ENCODE results near the gene CHRNB1.
"Not testable (repeated sequence)": the region's sequence is repeated elsewhere in the genome, so short reads cannot be mapped to it uniquely, and the experiment has no call there.

The CHRNB1 gene

DNA sequence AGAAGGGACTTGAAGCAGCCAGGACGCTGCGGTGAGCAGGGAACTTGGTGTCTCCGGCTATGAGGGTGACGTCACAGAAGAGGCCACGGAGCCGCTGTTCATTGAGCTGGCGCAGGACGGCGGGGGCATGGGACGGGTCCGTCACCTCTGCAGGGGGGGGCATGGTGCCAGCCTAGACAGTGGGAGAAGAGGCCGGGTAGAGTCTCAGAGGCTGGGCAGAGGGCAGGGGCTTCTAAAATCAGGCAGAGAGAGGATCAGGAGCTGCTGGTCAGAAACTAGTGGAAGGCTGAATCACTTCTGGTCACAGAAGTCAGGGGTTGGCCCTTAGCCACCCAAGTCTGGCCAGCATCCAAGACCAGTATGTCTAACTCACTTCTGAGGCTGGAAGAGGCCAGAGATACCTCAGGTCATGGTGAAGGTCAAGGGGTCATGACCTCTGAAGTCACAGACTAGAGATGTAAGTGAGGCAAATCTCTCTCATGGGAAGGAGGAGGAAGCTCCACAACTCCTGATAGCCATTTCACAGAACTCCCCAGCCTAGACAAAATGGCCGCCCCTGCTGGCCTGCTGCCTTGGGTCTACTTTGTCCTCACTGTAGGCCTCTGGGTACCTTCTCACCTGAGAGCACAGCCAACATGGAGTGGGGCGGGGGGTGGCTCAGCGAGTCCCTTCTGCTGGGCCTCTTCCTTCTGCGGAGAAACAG lies 21.9 kb downstream of the CHRNB1 start:
- peak; percentile 65 for DNase-seq (ENCODE audit: low read depth, low spot score)

DNA sequence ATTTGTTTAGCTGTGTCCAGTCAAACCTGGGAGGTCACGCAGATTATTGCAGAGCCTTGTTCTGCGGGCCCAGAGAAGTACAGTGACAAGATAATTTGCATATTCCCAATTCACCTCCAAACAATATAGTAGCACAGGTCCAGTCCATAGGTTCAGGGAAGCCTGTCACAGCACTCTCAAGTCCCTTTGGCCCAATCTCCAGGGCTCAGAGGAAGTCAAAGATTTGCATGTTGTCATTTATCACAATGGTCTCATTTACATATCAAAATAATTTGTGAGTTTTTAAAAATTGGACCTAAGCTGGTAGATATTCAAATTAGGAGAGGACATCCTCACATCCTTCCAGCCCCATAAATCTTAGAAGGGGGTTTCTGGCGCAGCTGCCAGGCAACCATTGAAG lies 22.6 kb downstream of the CHRNB1 start:
- DNase-seq (ENCODE audit: low read depth, low spot score) = no peak

DNA sequence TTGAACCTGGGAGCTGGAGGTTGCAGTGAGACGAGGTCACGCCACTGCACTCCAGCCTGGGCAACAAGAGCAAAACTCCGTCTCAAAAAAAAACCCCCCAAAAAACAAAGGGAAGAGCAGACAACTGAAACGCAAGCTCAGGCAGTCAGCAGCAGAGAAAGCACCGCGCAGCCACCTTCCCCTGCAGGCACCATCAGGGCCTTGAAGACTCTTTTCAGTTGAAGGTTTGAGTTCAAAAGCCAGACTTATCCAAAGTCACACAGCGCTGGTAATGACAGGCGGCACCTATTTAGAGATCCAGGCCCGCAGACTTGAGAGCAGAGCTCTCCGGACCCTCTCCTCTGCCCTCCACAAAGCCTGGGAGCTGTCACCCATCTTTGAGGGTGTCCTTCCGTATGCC lies 23.4 kb downstream of the CHRNB1 start:
- no peak for DNase-seq (ENCODE audit: low read depth, low spot score)

DNA sequence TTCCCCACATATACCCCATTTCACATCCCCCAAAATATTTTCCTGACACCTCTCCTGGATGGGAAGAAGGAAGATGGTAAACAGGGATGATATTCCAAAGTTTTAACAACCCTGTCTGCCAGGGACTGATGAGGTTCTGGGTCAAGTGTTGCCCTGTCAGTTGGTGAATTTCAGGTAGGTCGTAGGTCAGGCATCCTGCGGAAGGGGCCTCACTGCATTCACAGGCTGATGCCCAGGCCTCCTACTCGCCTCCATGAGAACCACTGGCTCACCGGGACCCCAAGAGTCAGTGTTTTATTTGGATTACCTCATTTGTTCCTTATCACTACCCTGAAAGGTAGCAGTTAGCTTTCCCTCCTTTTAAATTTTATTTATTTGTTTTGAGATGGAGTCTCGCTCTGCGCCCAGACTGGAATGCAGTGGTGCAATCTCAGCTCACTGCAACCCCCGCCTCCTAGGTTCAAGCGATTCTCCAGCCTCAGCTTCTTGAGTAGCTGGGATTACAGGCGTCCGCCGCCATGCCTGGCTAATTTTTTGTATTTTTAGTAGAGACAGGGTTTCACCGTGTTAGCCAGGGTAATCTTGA lies 24.0 kb downstream of the CHRNB1 start:
- DNase-seq (ENCODE audit: low read depth, low spot score) = no peak

DNA sequence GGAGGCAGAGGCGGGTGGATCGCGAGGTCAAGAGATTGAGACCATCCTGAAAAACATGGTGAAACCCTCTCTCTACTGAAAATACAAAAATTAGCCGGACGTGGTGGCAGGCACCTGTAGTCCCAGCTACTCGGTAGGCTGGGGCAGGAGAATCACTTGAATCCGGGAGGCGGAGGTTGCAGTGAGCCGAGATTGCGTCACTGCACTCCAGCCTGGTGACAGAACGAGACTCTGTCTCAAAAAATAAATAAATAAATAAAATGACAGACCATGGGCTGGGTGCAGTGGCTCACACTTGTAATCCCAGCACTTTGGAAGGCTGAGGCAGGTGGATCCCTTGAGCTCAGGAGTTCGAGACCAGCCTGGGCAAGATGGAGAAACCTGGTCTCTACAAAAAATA lies 25.0 kb downstream of the CHRNB1 start:
- not testable (repeated sequence) for DNase-seq (ENCODE audit: low read depth, low spot score)

DNA sequence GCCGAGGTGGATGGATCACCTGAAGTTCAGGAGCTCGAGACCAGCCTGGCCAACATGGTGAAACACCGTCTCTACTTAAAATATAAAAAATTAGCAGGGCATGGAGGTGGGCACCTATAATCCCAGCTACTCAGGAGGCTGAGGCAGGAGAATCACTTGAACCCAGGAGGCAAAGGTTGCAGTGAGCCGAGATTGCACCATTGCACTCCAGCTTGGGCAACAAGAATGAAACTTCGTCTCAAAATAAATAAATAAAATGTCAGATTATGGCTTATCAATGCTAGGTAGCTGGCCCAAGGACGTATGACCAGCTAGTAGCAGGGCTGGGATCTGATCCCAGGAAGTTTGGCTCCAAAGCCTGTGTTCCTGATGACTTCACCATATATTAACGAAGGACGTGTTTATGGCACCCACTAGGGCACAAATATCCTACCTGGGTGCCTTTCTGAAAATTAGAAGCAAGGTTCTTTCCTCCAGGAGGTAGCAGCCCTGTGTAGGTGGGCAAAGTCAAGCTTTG lies 25.7 kb downstream of the CHRNB1 start:
- DNase-seq (ENCODE audit: low read depth, low spot score) = not testable (repeated sequence)

DNA sequence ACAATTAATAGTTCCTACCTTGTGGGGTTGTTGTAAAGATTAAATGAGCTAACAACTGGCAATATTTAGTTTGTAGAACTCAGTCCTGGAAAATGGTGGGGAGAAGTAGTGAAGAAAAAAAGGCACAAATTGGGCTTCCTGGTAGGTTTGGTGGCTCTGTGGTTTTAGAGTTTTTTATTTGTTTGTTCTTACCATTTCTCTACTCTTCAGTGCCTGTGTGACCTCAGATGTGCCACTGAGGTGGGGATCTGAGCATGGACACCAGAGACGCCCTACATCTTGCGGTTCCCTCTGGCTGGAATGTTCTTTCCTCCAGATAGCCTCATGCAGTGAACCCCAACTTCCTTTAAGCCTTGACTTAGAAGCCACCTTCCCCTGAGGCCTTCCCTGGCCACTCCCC lies 26.9 kb downstream of the CHRNB1 start:
- no peak for DNase-seq (ENCODE audit: low read depth, low spot score)

DNA sequence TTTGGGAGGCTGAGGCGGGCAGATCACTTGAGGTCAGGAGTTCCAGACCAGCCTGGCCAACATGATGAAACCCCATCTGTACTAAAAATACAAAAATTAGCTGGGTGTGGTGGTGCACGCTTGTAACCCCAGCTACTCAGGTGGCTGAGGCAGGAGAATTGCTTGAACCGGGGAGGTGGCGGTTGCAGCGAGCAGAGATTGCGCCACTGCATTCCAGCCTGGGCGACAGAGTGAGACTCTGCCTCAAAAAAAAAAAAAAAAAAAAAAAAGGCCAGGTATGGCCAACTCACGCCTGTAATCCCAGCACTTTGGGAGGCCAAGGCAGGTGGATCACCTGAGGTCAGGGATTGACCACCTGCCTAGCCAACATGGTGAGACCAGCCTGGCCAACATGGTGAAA lies 29.9 kb downstream of the CHRNB1 start:
- DNase-seq (ENCODE audit: low read depth, low spot score) = not testable (repeated sequence)

DNA sequence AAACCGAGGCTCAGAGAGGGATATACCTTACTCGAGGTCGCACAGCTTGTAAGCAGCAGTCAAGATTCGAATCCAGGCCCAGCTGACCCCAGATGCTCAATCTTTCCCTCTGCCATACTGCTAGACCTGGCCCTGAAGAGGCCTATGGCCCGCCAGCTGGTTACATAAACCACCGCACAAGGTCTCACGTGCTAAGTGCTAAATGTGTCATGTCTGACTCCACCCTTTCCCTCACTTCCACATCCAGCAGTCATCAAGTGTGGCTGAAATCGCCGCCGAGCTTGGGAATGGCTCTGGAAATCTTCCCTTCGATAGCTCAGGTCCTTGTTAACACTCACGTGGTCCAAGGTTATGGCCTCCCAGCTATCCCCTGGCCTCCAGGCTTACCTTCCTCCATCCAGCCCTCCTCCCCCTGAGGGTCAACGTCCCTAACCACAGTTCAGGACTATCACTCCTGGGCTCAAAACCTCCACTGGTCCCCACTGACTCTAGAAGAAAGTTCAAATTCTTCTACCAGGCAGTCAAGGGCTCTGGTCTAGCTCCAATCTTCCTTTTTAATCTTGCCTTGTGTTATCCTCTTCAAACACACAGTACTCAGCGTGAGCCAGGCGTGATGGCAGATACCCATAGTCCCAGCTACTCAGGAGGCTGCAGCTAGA lies 31.0 kb downstream of the CHRNB1 start:
- no peak for DNase-seq (ENCODE audit: low read depth, low spot score)

DNA sequence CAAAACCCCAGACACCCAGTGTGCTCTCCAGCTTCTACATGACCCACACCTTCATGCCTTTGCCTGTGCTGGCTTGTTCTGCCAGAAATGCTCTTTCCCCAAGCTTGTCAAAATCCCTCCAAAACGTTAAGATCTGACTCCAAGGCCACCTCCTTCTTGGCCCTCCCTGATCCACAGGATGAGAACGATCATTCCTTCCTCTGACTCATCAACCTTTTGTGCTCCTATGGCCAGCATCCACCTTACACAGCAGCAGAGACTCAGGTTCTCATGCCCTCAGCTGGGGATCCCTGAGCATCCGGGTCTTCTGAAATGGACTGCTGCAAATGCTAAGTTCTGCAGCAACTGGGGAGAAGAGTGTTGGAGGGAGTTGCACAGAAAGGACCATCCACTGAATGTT lies 31.6 kb downstream of the CHRNB1 start:
- DNase-seq (ENCODE audit: low read depth, low spot score) = peak; percentile 63

DNA sequence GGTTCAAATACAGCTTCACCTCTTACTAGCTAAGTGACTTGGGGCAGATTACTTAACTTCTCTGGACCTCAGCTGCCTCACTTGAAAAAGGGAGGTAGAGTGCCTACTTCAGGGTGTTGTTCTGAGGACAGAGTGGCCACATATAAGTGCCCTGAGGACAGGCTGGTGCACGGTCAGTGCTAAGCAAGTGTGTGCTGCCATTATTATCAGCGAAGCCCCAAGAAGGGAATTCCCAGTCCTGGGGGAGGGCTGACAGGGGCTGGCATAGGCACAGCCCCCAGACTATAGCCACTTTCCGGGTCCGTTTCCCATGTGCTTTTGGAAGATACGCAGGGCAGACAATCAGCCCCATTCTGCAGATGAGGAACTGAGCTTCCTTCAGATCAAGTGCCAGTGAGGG lies 32.1 kb downstream of the CHRNB1 start:
- no peak for DNase-seq (ENCODE audit: low read depth, low spot score)

DNA sequence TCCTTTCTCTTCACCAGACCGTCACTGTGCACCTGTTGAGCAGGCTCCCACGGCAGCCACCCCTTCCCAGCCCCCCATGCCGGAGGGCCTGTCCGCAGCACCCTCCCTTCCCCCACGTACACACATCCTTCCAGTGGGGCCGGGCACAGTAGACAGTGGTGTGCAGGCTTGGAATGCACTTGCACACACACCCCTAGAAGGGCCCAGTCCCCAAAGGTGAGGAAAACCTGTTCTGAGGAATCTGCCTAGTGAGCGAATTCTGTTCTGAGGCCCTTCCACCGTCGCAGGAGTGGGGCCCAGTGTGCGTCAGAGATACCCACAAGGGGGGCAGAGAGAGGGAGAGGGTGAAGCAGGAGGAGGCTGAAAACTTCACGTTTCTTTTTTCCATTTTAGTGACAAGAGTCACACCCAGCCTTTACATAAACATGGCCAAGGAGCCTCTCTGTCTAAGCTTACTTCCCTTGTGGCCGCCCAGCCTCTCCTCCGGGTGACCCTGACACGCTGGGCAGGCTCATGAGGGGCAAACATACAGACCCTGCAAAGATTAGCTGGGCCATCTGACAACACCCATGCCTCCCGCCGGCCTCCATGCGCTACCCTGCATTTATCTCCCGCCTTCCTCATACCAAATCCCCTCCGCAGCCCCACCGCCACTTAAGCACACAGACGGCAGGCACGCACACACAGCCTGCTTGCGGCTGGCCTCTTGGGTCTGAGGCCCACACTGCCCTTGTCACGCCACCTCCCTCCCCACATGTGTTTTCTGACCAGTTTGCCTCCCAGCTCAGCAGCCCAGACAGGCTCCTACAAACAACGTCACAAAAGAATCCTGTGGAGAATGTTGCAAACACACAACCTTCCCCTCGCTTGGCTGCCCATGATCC lies 32.8 kb downstream of the CHRNB1 start:
- peak; percentile 91 for DNase-seq (ENCODE audit: low read depth, low spot score)

DNA sequence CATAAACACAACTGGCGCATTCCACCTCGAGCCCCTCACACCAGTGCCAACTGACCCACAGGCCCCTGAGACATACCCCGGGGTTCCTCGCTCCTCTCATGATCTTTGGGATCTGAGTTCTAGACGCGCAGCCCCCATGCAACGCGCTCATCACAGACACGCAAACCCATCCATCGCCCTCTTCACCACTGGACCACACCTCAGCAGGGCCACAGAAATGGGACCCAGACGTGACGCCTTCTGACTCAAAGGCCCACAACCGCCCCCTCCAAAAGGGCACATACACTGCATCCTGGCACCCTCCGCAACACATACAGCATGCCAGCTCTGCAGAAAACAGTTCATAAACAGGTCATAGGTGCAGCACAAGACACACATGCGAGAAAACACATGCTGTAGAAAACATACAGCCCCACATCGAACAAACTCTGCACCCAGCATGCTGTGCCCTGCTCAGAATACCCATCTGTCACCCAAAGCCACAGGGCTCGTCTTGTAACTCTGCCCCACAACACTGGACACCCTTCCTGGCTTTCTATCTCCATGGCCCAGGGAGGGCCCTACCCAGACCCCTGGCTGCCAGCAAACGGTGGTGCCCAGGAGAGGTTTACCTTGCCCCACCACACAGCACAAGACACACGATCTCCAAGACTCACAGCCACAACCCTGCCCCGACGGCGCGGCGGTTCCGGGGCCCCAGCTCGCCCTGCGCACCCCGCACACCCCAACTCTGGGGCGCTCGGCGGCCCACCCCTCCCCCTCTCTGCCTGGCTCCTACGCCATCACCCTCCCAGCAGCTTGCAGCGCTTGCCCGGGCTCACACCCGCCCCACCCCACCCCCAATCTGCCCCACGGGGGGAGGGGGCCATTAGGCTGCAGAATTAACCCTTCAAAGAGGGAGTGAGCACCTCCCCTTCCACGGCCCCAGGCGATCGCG lies 33.7 kb downstream of the CHRNB1 start:
- peak; percentile 70 for DNase-seq (ENCODE audit: low read depth, low spot score)

DNA sequence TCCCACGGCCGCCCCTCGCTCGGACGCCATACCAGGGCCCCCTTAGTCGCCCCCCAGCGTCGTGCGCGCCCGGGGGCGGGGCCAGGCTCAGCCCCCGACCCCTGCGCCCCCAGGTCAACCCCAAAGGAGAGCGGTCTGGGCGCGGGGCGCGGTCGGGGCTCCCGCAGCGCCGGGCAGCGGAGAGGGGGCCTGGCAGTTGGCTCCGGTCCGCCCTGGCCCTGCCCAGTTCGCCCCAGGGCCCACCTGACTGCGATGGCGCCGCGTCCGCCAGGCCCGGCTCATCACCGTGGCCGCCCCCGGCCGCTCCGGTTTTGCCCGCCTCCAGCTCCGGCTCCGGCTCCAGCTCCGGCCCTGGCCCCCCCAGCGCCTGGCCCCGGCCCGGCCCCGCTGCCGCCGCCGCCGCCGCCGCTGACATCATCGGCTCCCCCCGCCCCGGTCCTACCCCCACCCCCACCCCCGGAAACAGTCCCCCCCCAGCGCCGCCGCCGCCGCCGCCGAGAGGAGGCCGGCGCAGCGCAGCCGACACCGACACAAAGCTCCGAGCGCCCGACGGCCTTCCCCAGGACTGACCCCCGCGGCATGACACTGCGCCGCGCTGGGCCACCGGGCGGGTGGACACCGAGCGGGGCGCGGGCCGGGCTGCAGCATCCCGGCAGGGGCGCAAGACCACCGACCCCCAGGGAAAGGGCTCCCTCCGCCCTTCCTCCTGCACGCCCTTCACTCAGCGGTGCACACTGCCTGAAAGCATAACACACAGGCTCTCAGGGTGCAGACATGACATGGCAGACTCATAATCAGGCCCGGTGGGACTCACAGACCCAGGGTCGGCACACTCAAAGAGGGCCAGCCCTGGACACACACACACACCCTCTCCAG lies 34.6 kb downstream of the CHRNB1 start, which contains the start of gene ZBTB4:
Gene ZBTB4, minus strand, starts transcription at position 419 of the 876 bp plus-strand sequence. CDS start 12,830 bp downstream, outside the sequence.
- DNase-seq (ENCODE audit: low read depth, low spot score) = peak; percentile 79

DNA sequence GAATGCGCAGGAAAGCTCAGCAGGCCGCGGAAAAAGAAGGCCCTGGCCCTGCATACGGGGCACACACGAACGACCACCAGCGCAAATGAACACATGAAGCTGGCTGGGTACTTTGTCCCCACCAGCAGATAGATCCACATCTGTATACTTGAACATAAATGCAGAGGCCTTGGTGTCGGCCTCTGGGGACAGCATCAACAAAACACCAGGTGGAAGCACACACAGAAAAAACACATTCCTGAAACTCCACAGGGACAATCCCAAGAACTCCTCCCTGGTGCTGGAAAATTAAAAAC lies 35.2 kb downstream of the CHRNB1 start:
- no peak for DNase-seq (ENCODE audit: low read depth, low spot score)

DNA sequence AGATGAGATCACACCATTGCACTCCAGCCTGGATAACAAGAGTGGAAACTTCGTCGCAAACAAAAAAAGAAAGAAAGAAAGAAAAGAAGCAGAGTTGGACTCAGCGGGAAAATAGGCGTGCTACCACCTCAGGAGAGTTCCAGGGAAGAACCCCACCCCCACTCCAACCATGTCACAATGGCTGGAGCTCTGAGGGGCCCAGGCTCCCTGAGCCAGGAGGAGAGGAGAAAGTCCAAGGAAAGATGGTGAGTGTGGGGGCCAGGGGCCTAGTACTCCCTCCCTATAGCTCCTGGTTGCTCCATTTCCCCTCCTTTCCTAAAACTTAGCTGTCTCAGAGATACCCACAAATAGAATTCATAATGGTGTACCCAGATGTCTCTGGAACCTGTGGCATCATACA lies 36.4 kb downstream of the CHRNB1 start, which contains the start of gene SLC35G6:
Gene SLC35G6, plus strand, starts transcription at position 172 of the 400 bp plus-strand sequence. Its CDS starts 71 bp downstream, at position 243.
- not testable (repeated sequence) for DNase-seq (ENCODE audit: low read depth, low spot score)

DNA sequence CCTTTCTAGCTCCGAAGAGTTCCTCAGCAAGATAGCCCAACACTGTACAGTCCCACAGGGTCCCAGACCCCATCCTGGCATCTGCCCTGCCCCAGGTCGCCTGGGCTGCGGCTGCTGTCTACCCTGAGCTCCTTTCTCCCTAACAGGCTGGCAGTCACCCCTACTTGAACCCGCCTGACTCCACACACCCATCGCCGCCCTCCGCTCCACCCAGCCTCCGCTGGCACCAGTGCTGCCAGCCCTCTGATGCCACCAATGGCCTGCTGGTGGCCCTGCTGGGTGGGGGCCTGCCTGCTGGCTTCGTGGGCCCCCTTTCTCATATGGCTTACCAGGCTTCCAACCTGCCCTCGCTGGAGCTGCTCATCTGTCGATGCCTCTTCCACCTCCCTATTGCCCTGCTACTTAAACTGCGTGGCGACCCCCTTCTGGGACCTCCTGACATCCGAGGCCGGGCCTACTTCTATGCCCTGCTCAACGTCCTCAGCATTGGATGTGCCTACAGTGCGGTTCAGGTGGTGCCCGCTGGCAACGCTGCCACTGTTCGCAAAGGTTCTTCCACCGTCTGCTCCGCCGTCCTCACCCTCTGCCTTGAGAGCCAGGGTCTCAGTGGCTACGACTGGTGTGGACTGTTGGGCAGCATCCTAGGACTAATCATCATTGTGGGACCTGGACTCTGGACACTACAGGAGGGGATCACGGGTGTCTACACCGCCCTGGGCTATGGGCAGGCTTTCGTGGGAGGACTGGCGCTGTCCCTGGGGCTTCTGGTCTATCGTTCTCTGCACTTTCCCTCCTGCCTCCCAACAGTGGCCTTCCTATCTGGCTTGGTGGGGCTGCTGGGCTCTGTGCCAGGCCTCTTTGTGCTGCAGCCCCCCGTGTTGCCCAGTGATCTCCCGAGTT lies 37.2 kb downstream of the CHRNB1 start:
- not testable (repeated sequence) for DNase-seq (ENCODE audit: low read depth, low spot score)

DNA sequence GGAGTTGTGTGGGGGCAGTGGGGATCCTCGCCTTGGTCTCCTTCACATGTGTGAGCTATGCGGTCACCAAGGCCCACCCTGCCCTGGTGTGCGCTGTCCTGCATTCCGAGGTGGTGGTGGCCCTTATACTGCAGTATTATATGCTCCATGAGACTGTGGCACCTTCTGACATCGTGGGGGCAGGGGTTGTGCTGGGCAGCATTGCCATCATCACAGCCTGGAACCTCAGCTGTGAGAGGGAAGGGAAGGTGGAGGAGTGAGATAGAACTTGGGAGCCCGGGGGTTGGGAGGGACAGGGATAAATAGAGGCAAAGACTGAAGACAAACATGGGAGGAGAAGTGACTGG lies 37.9 kb downstream of the CHRNB1 start:
- DNase-seq (ENCODE audit: low read depth, low spot score) = not testable (repeated sequence)

All from astrocyte of the hippocampus (primary cell).